ENCODE measurements around the gene ADAMTS7.
"Not testable (repeated sequence)": the region's sequence is repeated elsewhere in the genome, so short reads cannot be mapped to it uniquely, and the experiment has no call there.

The ADAMTS7 gene

DNA sequence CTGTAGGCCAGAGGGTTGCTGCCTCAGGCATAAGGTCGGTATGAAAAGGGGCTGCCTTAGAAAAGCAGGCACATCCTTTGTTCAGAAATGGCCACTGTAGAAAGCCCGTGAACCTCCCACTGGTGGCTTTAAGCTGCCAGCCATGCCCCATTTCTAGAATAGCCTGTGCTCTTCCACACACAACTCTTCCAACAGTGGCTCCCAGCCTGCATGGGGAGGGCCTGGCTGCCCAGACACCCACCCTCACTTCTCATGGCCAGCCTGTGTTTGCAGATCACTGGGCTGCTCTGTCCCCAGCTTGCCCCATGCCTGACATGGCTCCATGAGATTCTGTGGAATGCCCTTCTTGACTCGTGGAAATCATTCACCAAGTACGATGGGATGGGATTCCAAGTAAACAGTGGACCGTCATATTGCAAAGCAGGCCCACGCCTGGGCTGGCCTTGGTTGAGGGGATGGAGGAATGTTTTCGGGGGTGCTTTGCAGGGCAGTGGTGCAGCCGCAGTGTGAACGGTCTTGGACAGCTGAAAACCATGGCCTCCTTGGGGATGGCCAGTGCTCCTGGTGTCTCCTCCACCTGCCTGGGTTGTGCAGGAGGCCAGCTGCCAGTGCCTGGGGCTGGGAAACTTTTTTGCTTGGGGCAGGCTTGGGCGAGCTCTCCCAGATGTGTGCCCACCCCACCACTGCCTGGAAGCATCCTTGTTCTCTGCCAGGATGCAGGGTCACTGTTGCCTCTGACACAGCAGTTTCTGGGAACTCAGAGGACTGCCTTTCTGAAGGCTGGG is 57.3 kb downstream of the ADAMTS7 start:
- DNase-seq (ENCODE audit: low spot score), result not testable (repeated sequence)

DNA sequence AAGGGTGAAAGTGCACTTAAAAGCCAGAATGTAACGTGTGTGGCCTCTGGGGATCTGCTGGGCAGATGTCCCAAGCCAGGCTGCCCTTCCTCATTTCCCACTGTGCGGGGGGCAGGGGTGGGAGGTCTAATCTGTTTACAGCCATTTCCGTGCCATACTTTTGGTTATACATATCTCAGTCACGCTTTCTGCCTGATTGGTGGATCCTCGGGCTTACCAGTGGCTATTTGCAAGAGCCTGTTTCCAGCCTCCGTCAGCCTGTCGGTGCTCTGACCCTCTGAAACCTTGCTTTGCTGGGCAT is 58.0 kb downstream of the ADAMTS7 start:
- DNase-seq (ENCODE audit: low spot score), result not testable (repeated sequence)

DNA sequence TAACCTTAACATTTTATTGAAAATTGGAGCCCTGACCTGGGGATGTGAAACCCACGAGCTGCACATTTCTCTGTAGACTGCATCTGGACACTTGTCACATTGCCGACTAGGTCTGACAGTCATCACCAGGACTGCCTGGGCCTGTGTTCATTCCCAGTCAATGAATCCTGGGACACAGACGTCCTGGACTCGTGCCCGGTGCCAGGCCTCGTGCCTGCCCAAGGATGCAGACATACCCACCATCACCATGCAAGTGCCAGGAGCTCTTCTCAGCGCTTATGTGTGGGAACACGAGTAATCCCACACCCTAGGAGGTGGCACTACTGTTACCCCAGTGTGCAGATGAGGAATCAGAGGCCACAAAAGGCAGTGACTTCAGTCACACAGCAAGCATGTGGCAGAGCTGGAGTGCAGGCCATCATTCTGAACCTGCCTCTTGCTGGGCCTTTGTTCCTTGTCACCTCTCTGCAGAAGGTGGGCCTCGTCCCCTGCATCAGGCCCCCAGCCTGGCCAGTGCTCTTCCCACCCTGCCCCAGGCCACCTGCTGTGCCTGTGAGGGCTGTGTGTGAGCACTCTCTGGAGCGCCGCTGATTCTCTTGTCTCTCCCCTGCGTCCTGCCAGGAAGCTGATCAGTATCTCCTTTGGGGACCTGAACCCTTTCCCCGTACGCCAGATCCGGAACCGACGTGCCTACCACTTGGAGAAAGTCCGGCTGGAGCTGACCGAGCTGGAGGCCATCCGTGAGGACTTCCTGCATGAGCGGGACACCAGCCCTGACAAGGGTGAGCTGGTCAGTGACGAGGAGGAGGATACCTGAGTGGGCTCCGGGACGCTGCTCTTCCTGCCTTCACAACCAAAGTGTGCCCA is 58.5 kb downstream of the ADAMTS7 start:
- no peak for DNase-seq (ENCODE audit: low spot score)

DNA sequence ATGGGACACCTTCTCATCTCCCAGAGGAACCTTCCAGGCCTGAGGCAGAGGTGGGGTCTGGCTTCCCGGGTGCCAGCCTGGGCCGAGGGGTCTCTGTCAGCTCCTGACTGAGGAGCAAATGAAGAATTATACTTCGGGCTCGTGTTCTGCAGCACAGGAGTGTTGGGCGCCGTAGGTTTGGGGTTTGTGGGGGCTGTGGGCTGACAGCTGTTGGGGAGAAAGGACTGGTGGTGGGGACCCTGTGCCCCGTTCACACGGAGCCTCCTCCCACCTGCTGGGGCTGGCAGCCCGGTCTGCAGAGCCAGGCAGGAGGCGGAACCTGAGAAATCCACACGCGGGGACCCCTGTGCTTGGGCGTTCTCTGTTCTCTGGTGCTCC is 59.7 kb downstream of the ADAMTS7 start:
- no peak for DNase-seq (ENCODE audit: low spot score)

DNA sequence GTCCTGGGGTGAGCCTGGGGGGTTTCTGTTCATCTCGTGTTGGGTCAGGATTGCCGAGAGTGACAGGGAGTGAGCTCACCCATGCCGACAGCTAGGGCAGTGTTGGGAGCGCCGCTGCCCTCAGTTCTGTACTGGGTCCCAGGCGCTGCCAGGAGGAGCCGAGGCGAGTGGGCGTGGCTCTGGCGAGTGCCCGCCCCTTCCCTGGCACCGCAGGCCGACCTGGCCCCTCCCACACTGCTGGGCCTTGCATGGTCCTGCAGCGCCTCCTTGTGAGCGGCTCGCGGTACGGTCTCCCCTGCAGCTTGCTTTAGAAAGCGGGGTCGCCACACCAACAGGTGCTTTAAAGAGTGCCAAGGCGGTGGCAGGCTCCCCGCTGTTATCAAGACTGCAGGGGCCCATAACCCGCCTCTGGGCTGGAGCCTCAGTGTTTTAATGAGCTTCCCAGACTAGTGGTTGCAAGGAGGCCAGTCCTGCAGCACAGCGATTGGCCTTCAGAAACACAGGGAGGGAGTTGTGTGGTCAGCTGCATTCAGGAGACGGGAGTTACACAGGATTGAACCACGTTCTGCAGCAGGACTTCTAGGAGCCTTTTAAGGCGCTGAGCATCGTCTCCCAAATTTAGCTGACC is 60.2 kb downstream of the ADAMTS7 start:
- DNase-seq (ENCODE audit: low spot score), result peak; percentile 92

DNA sequence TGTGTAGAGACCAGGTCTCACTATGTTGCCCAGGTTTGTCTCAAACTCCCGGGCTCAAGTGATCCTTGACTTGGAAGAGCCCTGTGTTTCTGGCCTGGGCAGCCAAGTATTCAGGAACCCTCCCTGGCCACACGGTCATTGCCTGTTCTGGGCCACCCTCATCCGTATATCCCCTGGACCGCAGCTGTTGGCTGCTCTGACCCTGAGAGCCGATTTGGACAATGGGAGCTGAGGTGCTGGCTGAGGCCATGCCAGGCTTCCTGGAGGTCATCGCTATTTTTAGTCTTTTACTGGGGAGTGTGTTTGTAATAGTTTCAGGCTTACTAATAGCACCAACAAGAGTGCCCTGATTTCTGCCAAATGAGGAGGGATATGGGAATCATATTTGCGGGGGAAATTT is 60.7 kb downstream of the ADAMTS7 start:
- peak; percentile 27 for DNase-seq (ENCODE audit: low spot score)

DNA sequence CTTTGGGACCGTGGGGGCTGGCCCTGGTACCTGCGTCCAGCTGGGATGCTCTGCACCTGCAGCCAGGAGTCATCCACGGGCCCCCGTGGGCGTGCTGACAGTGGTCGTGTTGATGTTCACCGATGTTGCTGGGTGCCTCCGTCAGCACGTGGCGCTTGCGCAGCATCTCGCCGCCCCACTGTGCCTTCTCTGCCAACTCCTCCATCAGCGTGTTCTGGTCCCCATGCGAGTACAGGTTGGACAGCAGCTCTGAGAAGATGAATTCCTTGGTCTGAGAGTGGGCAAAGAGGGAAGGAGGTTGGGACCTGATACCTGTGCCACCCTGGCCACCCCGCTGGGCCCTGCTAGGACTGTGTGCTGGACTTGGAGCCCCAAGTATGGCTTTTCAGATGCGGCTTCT is 61.4 kb downstream of the ADAMTS7 start:
- DNase-seq (ENCODE audit: low spot score), result no peak

DNA sequence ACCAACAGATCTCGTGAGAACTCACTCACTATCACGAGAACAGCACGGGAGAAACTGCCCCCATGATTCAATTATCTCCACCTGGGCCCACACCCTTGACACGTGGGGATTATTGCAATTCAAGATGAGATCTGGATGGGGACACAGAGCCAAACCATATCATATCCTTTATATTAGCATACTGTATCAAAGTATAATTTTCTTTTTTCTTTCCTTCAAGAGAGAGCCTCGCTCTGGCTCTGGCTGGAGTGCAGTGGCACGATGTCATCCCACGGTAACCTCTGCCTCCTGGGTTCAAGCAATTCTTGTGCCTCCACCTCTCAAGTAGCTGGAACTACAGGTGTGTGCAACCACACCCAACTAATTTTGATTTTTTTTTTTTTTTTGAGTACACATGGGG is 63.4 kb downstream of the ADAMTS7 start:
- DNase-seq (ENCODE audit: low spot score), result not testable (repeated sequence)

DNA sequence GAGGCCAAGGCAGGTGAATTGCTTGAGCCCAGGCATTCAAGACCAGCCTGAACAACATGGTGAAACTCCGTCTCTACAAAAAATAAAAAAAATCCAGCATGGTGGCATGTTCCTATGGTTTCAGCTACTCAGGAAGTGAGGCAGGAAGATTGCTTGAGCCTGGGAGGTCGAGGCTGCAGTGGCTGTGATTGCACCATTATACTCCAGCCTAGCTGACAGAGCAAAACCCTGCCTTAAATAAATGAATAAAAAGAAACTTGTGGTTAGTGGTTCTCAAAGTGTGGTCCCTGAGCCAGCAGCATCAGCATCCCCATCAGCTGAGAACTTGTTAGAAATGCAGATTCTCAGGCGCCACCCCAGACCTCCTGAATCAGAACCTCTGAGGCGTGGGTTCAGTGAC is 69.6 kb downstream of the ADAMTS7 start:
- not testable (repeated sequence) for DNase-seq (ENCODE audit: low spot score)

DNA sequence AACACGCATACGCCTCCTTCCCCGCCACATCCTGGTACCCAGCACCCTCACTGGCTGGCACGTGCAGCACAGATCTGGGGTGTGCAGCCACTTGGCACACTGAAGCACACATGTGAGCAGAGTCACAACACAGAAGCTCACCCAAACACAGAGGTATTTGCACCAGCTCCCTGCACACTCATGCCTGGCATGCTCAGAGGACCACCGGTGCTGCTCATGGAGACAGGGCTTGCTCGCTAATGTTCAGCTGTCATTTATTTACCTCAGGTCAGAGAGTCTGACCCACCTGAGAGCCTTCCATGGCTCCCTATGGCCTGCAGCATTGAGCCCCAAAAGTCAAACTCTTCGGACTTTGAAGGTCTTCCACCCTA is 70.4 kb downstream of the ADAMTS7 start:
- no peak for DNase-seq (ENCODE audit: low spot score)

DNA sequence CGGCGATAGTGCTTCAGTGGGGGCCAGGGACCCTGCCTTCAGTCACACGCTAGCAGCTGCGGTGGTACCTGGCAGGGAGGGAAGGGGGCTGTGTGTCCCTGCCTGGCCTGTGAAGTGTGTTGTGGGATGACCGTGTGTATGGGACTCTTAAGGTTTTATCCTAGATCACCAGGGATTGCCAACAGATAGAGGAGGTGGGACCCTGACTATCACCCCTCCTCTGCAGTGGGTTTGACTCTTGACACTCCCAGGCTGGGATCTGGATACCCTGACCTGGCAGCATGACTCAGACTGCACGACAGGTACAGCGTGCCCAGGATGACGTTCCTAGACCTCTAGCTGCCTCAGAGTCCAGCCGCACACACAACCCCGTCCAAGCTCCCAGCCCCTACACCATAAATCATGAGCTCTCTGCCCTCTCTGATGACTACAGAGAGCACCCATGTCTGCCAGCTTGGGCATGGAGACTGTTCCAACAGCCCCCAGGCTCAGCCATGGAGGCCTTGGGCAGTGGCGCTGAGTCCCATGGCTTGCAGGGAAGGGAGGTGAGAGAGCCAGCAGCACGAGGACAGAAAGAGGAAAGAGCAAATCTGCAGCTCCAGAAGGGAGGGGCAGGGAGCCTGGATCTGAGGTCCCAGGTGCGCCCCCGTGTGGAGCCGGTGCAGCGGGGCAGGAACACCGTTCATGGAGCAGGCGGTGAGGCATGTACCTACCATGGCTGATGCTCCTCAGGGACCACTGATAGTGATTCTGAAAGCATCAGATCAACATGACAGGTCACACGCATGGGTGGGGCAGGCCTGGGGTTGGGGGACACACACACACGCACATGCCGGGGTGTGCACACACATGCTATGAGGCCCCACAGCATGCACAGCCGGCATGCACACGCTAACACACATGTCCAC is 71.0 kb downstream of the ADAMTS7 start:
- DNase-seq (ENCODE audit: low spot score), result no peak

DNA sequence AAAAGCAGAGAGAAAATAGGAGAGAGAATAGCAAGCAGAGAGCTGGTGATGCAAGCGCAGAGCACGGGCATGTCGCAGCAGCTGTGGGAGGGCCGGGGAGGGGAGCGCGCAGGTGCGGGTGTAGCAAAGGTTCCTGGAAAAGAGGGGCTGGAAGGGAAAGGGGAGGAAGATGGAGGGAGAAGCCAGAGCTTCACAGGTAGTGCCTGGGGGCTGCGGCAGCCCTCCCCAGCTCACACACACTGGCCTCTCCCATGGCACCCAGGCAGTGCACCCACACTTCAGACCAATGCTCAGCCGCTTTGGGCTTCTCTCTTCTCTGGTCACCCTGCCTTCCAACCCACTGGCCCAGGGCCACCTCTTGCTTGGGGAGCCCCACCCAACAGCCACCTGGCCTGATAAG is 72.1 kb downstream of the ADAMTS7 start:
- no peak for DNase-seq (ENCODE audit: low spot score)

DNA sequence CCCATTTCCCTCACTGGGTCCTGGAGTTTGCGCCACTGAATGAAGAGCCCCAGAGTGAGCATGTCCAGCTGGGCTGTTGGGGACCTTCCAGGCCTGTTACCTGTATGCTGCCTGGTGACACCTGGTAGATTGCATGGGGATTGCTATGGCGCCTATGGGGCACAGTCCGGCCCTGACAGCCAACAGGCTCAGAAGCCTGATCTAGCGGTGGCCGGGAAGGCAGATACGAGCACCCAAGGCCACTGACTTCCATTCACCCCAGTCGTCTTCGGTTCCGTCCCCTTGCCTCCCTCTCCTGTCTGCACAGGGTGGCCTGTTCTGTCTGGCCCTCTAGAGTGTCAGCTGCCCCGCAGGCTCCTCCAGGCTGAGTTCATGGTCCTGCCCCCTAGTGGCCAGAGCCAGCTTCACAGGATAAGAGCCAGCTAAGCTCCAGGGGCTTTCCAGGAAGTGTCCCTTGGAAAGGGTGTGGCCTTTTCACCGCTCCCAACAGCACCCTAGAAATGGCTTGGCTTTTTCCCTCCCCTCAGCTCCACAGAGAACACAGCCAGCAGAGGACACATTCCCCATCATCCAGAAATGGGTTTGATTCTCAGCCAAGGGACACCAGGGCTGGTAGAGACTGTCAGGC is 73.2 kb downstream of the ADAMTS7 start:
- DNase-seq (ENCODE audit: low spot score), result not testable (repeated sequence)

DNA sequence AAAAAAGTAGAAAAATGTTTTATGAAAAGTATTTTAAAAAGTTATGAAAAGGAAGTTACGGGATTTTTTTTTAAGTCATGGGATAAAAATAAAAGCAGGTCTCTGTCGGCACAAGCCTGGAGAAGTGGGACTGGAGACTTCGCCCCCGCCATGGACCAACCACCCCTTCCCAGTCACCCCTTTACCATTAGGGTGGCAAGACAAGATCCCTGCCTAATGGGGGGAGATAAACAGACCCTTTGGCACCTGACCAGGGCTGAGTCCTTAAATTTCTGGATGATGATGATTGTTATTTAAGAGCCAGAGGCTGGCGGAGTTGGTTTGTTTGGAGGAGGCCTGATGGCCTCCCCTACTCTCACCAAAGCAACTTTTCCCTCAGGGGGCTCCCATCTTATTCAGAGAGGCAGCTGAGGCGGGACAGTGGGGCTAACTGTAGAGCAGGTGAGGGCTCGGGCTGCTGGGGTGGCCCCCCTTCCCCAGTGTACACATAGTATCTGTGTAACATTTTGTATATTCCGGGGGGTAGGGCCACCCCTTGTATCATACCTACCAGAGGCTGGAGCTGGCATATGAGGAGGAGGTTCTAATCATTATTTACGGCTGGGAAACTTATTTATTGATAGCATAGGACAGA is 74.0 kb downstream of the ADAMTS7 start:
- DNase-seq (ENCODE audit: low spot score), result no peak

DNA sequence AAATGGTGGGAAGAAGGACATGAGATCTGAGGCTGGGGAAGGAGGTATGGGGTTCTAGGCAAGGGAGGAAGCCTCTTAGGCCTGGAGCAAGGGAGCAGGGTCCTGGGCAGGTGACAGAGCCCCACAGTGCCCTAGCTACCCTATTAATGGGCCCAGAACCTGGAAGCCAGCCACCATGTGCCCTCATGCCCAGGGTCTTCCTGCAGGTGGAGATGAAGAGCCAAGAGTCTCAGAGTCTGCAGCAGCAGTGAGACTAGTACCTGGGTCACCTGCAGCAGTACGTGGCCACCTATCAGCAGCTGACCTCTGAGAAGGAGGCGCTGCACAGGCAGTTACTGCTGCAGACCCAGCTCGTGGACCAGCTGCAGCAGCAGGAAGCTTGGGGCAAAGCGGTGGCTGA is 75.0 kb downstream of the ADAMTS7 start:
- DNase-seq (ENCODE audit: low spot score), result not testable (repeated sequence)

DNA sequence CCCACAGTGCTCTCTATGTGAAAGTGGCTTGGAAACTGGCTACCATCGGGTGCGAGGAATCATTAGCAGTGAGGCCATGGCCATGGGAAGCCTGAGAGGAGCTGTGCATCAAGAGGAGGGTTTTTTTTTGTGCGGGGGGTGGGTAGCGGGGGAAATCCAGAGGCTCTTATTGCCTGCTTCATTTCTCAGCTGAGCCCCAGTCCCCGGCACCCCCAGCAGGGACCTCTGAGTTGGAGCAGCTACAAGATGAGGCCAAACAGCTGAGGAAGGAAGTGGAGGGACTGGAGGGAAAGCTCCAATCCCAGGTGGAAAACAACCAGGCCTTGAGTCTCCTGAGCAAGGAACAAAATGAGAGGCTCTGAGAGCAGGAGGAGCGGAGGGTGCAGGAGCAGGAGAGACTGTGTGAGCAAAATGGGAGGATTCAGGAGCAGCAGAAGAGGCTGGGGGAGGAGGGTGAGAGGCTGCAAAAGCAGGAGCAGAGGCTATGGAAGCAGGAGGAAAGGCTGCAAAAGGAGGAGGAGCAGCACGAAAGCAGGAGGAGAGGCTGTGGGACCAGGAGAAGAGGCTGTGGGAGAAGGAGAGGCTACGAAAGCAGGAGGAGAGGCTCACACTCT is 76.7 kb downstream of the ADAMTS7 start:
- no peak for DNase-seq (ENCODE audit: low spot score)

DNA sequence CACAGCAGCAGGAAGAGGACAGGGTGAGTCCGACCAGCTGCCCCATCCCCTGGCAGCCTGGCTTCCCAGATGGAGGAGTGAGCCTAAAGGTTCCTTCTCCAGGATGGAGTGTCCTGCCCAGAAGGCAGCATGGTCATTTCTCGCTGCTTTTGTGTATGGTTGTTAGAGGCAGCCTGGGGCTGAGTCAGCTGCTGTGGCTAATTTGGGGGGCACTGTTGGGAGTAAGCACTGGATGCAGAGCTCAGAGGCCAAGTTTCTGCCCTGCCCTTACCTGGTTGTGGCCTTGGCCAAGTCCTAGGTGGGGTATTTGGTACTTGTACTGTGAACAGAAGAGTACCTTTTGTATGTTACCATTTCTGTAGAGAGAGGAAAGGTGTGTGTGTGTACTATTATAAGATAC is 78.6 kb downstream of the ADAMTS7 start:
- no peak for DNase-seq (ENCODE audit: low spot score)

DNA sequence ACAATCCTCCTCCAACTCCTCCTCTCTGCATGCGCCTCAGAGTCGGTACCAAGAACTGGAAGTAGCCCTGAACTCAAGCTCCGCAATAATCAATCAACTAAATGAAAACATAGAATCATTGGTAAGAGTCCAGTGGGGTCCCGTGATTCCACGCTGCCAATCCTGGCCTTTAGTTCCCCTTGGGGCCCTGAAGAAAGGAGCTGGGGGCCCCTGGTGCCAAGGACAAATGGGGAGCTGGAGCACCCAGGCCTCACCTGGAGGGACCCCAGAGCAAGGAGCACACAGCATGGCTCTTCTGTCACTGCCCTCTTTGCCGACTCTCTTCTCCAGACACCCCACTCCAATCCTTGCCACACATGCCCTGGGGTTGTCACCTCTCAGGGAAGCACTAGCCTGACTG is 80.3 kb downstream of the ADAMTS7 start:
- no peak for DNase-seq (ENCODE audit: low spot score)

DNA sequence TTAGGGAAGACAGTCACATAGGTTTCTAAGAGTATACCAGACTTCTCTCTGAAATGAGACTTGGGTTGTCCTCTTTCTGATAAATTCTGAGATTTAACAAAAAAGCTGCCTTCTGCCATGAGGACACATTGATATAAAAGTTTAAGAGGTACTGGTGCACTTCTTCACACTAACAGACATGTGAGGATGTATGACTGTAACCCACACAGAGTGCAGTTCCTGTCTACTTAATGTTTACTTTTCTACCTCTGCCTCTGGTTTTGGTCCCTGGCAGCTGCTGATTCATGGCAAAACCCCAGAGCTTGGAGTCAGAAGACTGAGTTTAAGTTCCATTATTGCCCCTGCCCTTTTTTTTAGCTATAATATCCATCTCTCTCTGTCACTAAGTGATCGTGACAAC is 82.8 kb downstream of the ADAMTS7 start:
- not testable (repeated sequence) for DNase-seq (ENCODE audit: low spot score)

DNA sequence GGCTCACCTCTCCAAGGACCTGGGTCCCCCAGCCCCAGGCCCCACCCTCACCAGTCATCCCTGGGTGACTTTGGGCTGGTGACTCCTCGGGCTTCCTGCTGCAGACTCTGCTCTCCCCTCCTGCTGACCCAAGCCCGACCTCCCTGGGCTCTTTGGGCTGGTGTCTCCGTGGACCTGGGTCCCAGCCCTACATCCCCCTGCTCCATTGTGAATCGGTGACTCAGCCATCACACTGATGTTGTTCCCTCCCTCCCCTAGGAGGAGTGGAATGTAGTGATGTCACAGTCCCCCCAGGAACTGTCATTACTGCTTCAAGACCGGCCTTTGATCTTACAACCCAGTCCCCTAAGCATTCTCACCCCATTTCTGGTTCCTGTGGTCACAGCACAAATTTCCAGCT is 83.7 kb downstream of the ADAMTS7 start:
- no peak for DNase-seq (ENCODE audit: low spot score)

Data from GM03348 (cell line).